HG03025 (cell line): Measurements from ENCODE around the gene TUBA4A.
"Not testable (repeated sequence)": the region's sequence is repeated elsewhere in the genome, so short reads cannot be mapped to it uniquely, and the experiment has no call there.

ENCODE experiments used
- ATAC-seq: cut with Tn5 transposase; IDR thresholded peaks from one replicate; pipeline ENCODE4 v1.9.1; 2021; ENCODE audit warnings: mild to moderate bottlenecking, moderate library complexity; ENCODE audit not compliant: unreplicated experiment, low FRiP score

TUBA4A gene

GRCh38 chr2:219287116-219287440 is 33.4 kb upstream of the TUBA4A start:
- ATAC-seq = not testable (repeated sequence)

- no peak for ATAC-seq
These were observed 32.9 kb upstream of the TUBA4A start for GRCh38 chr2:219286436-219287115.

GRCh38 chr2:219285894-219286425 is 32.2 kb upstream of the TUBA4A start:
- no peak for ATAC-seq

- ATAC-seq = no peak
These were observed 31.6 kb upstream of the TUBA4A start for GRCh38 chr2:219285373-219285735.

GRCh38 chr2:219284501-219285372 is 31.0 kb upstream of the TUBA4A start:
- no peak for ATAC-seq

- no peak for ATAC-seq
These were observed 29.3 kb upstream of the TUBA4A start for GRCh38 chr2:219282943-219283581.

- ATAC-seq = no peak
These were observed 28.7 kb upstream of the TUBA4A start for GRCh38 chr2:219282375-219282774.

GRCh38 chr2:219281588-219281987 is 27.9 kb upstream of the TUBA4A start:
- ATAC-seq = no peak

- no peak for ATAC-seq
These were observed 26.9 kb upstream of the TUBA4A start for GRCh38 chr2:219280651-219281050.

GRCh38 chr2:219279916-219280516 is 26.3 kb upstream of the TUBA4A start:
- no peak for ATAC-seq

GRCh38 chr2:219279151-219279915 is 25.6 kb upstream of the TUBA4A start, which contains the start of gene DNAJB2:
TSS of gene DNAJB2 (plus strand) at chr2:219279366. CDS start at chr2:219279834, 468 bp downstream.
- peak; percentile 87 for ATAC-seq

- ATAC-seq = no peak
These were observed 25.0 kb upstream of the TUBA4A start for GRCh38 chr2:219278655-219279150.

- no peak for ATAC-seq
These were observed 24.3 kb upstream of the TUBA4A start for GRCh38 chr2:219277703-219278654.

GRCh38 chr2:219274361-219274921 is 20.7 kb upstream of the TUBA4A start:
- no peak for ATAC-seq

- ATAC-seq = no peak
These were observed 20.2 kb upstream of the TUBA4A start for GRCh38 chr2:219273937-219274336.

GRCh38 chr2:219272995-219273394 is 19.3 kb upstream of the TUBA4A start:
- ATAC-seq = no peak

- ATAC-seq = no peak
These were observed 18.6 kb upstream of the TUBA4A start for GRCh38 chr2:219272356-219272755.

GRCh38 chr2:219271021-219271420 is 17.3 kb upstream of the TUBA4A start:
- no peak for ATAC-seq

- ATAC-seq = no peak
These were observed 16.3 kb upstream of the TUBA4A start for GRCh38 chr2:219270055-219270372.
